ENCODE results near the gene NFYC.

The NFYC gene

GRCh38 chr1:40665335-40666171 lies 26.0 kb upstream of the NFYC start, which contains the start of gene RIMS3 (continued):
- TF ChIP-seq ATF2 (tag by site-specific recombination; IDR thresholded peaks at IDR 0.05; ENCODE audit: low read depth) = no peak
- no peak for TF ChIP-seq ZNF510 (tag by site-specific recombination; IDR thresholded peaks at IDR 0.05; ENCODE audit: insufficient replicate concordance)
- no peak for TF ChIP-seq ZNF571 (tag by site-specific recombination; IDR thresholded peaks at IDR 0.05)
- no peak for TF ChIP-seq ZNF830 (tag by site-specific recombination; IDR thresholded peaks at IDR 0.05; ENCODE audit: low read depth)
- TF ChIP-seq ZBTB10 (tag by site-specific recombination; IDR thresholded peaks at IDR 0.05) = 0 out of 2 replicates have a peak, but pooled peaks have one; percentile 19
- TF ChIP-seq ZNF366 (tag by site-specific recombination; conservative IDR thresholded peaks at IDR 0.05) = peak; percentile 70
- TF ChIP-seq ZNF596 (tag by site-specific recombination; IDR thresholded peaks at IDR 0.05) = no peak
- TF ChIP-seq ZNF23 (tag by site-specific recombination; IDR thresholded peaks at IDR 0.05; ENCODE audit: borderline replicate concordance) = no peak
- peak; percentile 56 for TF ChIP-seq KLF10 (tag by site-specific recombination; IDR thresholded peaks at IDR 0.05)
- TF ChIP-seq RBAK (tag by site-specific recombination; IDR thresholded peaks at IDR 0.05) = no peak
- TF ChIP-seq PATZ1 (tag by site-specific recombination; IDR thresholded peaks at IDR 0.05) = peak; percentile 60; the same call in 1 of the 2 replicates
- no peak for TF ChIP-seq GLI4 (tag by site-specific recombination; IDR thresholded peaks at IDR 0.05)
- TF ChIP-seq ZNF488 (tag by site-specific recombination; IDR thresholded peaks at IDR 0.05) = no peak
- TF ChIP-seq HOXD13 (CRISPR knock-in tag; IDR thresholded peaks at IDR 0.05; ENCODE audit: borderline replicate concordance) = no peak

GRCh38 chr1:40668769-40669525 lies 22.6 kb upstream of the NFYC start:
- no peaks in the 10 kb centered on the region for H3K36me3 ChIP-seq (ENCODE audit: control insufficient read depth in 2 of 2, insufficient read depth in 1 of 2, low read length in 2 of 2)
- H3K9me3 ChIP-seq (ENCODE audit: control insufficient read depth, insufficient read depth, low read depth, low read length) = no peaks in the 10 kb centered on the region
- H3K4me1 ChIP-seq (ENCODE audit: control insufficient read depth, insufficient read depth, low read length) = no peaks in the 10 kb centered on the region
- ChIA-PET CTCF (interaction anchor here (0.5 to 2.6 kb wide), 27 partner anchors 9 to 519 kb away, joined by 3 to 18 read pairs (median 4); no protein-coding TSS in a partner anchor), POLR2A (interaction anchor here (0.6 to 1.0 kb wide), 2 partner anchors 22 to 138 kb away, joined by 3 to 4 read pairs; partner anchors contain the start of genes NFYC and ZNF684)
- peak overlapping the region; percentile 27 for H3K4me3 ChIP-seq (ENCODE audit: low read depth, low read length)
- no peak overlapping the region for H3K27ac ChIP-seq (ENCODE audit: extremely low read depth, low read depth, low read length)
- TF ChIP-seq MYNN (tag by site-specific recombination; IDR thresholded peaks at IDR 0.05; ENCODE audit: borderline replicate concordance) (no peak), KLF10 (tag by site-specific recombination; IDR thresholded peaks at IDR 0.05) (0 out of 2 replicates have a peak, but pooled peaks have one; percentile 48), ZNF341 (tag by site-specific recombination; IDR thresholded peaks at IDR 0.05; ENCODE audit: low read depth) (0 out of 2 replicates have a peak, but pooled peaks have one; percentile 38), ZNF335 (tag by site-specific recombination; conservative IDR thresholded peaks at IDR 0.05) (peak; percentile 74), GLIS2 (tag by site-specific recombination; IDR thresholded peaks at IDR 0.05) (peak; percentile 23; the same call in 1 of the 2 replicates), SCRT1 (tag by site-specific recombination; IDR thresholded peaks at IDR 0.05; ENCODE audit: borderline replicate concordance) (peak; percentile 54; the same call in 1 of the 2 replicates), ZNF548 (tag by site-specific recombination; IDR thresholded peaks at IDR 0.05) (no peak), ZSCAN4 (tag by site-specific recombination; IDR thresholded peaks at IDR 0.05) (no peak), ZEB2 (tag by site-specific recombination; IDR thresholded peaks at IDR 0.05) (0 out of 2 replicates have a peak, but pooled peaks have one; percentile 29), FEZF1 (tag by site-specific recombination; IDR thresholded peaks at IDR 0.05) (no peak), ZBTB7A (tag by site-specific recombination; IDR thresholded peaks at IDR 0.05; ENCODE audit: low read depth) (no peak), ZNF621 (tag by site-specific recombination; IDR thresholded peaks at IDR 0.05) (no peak), SCRT2 (tag by site-specific recombination; IDR thresholded peaks at IDR 0.05) (0 out of 2 replicates have a peak, but pooled peaks have one; percentile 18)

All from HEK293 (cell line).